Nephron (organoid): ENCODE results near the gene HYAL2.

Experiments
- H3K27ac Mint-ChIP-seq, 3 experiments: 2 replicates each; pipeline ENCODE4 v1.8.0; 2020; ENCODE audit warnings: mixed read lengths in 3 of 3, mild to moderate bottlenecking in 2 of 3, moderate library complexity in 1 of 3
- H3K27me3 Mint-ChIP-seq: 2 replicates; pipeline ENCODE4 v1.8.0; 2021; ENCODE audit warnings: low read depth, mild to moderate bottlenecking, moderate library complexity, mixed read lengths
- H3K36me3 Mint-ChIP-seq: 2 replicates; pipeline ENCODE4 v1.8.0; 2020; ENCODE audit warnings: low read depth, mixed read lengths
- H3K4me1 Mint-ChIP-seq: 2 replicates; pipeline ENCODE4 v1.8.0; 2020; ENCODE audit warnings: mixed read lengths
- H3K4me3 Mint-ChIP-seq, 3 experiments: 2 replicates each; pipeline ENCODE4 v1.8.0; 2020; ENCODE audit warnings: mild to moderate bottlenecking in 3 of 3, mixed read lengths in 3 of 3, moderate library complexity in 2 of 3
- H3K9me3 Mint-ChIP-seq: 2 replicates; pipeline ENCODE4 v1.8.0; 2020; ENCODE audit warnings: mixed read lengths
- CTCF ChIP-seq, 3 experiments: fragments of 200-600 bp; sonication (generic); IDR thresholded peaks; one replicate each; pipeline ENCODE4 v1.5.0; 2021; ENCODE audit warnings: antibody characterized with exemption in 3 of 3; ENCODE audit not compliant: unreplicated experiment in 3 of 3

The HYAL2 gene

GRCh38 chr3:50337175-50337861, 14.8 kb upstream of the HYAL2 start:
- TF ChIP-seq CTCF (IDR thresholded peaks at IDR 0.05; ENCODE audit: unreplicated experiment in 3 of 3): no peak
- H3K36me3 Mint-ChIP-seq: no peaks in the 10 kb centered on the region
- H3K27ac Mint-ChIP-seq: peak overlapping the region; percentile 86 to 97 (median 96)
- peak overlapping the region; percentile 89 to 95 (median 94) for H3K4me3 Mint-ChIP-seq
- H3K4me1 Mint-ChIP-seq: peaks cover 44% of the 10 kb centered on the region
- H3K9me3 Mint-ChIP-seq: no peaks in the 10 kb centered on the region
- peaks cover 35% of the 10 kb centered on the region for H3K27me3 Mint-ChIP-seq

GRCh38 chr3:50336452-50337174, 14.1 kb upstream of the HYAL2 start:
- Mint-ChIP-seq H3K27ac (peak overlapping the region; percentile 86 to 96 (median 90)), H3K4me3 (peak overlapping the region; percentile 89 to 95 (median 94)), H3K27me3 (peaks cover 28% of the 10 kb centered on the region), H3K9me3 (no peaks in the 10 kb centered on the region), H3K4me1 (peaks cover 44% of the 10 kb centered on the region), H3K36me3 (no peaks in the 10 kb centered on the region)
- TF ChIP-seq CTCF (IDR thresholded peaks at IDR 0.05; ENCODE audit: unreplicated experiment in 3 of 3): no peak

- Mint-ChIP-seq H3K4me3 (peak overlapping the region; percentile 67 to 80 (median 74)), H3K36me3 (peaks cover 10% of the 10 kb centered on the region), H3K27me3 (peaks cover 8% of the 10 kb centered on the region), H3K9me3 (no peaks in the 10 kb centered on the region), H3K4me1 (peaks cover 38% of the 10 kb centered on the region), H3K27ac (peak overlapping the region in 1 of 3 experiments; percentile 39)
- no peak for TF ChIP-seq CTCF (IDR thresholded peaks at IDR 0.05; ENCODE audit: unreplicated experiment in 3 of 3)
Measured at GRCh38 chr3:50334339-50335075, 12.0 kb upstream of the HYAL2 start.

GRCh38 chr3:50333744-50334328, 11.3 kb upstream of the HYAL2 start:
- Mint-ChIP-seq H3K36me3 (peaks cover 10% of the 10 kb centered on the region), H3K9me3 (no peaks in the 10 kb centered on the region), H3K27me3 (peaks cover 4% of the 10 kb centered on the region), H3K4me3 (peak overlapping the region; percentile 67 to 80 (median 74)), H3K27ac (peak overlapping the region in 2 of 3 experiments; percentile 19 to 39), H3K4me1 (peaks cover 33% of the 10 kb centered on the region)
- TF ChIP-seq CTCF (IDR thresholded peaks at IDR 0.05; ENCODE audit: unreplicated experiment in 3 of 3): no peak

- H3K36me3 Mint-ChIP-seq: peaks cover 10% of the 10 kb centered on the region
Measured at GRCh38 chr3:50331364-50331907, 8.9 kb upstream of the HYAL2 start.

More at GRCh38 chr3:50331364-50331907, 8.9 kb upstream of the HYAL2 start:
- TF ChIP-seq CTCF (IDR thresholded peaks at IDR 0.05; ENCODE audit: unreplicated experiment in 3 of 3): no peak
- no peak overlapping the region for H3K4me3 Mint-ChIP-seq
- H3K27me3 Mint-ChIP-seq: no peaks in the 10 kb centered on the region
- peaks cover 25% of the 10 kb centered on the region for H3K4me1 Mint-ChIP-seq
- no peaks in the 10 kb centered on the region for H3K9me3 Mint-ChIP-seq
- H3K27ac Mint-ChIP-seq: no peak overlapping the region
